NAMALWA (cell line): ENCODE measurements around the gene DENND1B.

Source experiments
- DNase-seq: peaks from one replicate; pipeline ENCODE4 v3.0.0-alpha.2; 2015; ENCODE audit warnings: low spot score

Gene DENND1B

DNA sequence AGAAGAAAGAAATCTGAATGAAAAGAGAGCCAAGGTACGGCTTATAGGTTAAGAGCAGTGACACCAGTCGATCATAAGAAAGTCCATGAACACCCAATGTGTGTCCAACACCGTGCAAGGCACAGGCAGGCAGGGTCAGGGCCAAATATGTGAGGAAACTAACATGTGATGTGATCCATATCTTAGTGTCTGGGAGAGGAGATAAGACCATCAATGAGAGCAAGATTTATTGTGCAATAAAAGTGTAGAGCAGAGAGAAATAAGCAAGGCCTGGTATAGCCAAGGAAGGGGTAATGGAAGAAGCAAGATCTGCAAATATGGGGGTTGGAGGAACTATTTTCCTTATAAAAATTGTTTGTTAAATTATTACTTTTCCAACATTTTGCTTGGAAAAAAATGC, 308.5 kb downstream of the DENND1B start:
- DNase-seq = no peak

DNA sequence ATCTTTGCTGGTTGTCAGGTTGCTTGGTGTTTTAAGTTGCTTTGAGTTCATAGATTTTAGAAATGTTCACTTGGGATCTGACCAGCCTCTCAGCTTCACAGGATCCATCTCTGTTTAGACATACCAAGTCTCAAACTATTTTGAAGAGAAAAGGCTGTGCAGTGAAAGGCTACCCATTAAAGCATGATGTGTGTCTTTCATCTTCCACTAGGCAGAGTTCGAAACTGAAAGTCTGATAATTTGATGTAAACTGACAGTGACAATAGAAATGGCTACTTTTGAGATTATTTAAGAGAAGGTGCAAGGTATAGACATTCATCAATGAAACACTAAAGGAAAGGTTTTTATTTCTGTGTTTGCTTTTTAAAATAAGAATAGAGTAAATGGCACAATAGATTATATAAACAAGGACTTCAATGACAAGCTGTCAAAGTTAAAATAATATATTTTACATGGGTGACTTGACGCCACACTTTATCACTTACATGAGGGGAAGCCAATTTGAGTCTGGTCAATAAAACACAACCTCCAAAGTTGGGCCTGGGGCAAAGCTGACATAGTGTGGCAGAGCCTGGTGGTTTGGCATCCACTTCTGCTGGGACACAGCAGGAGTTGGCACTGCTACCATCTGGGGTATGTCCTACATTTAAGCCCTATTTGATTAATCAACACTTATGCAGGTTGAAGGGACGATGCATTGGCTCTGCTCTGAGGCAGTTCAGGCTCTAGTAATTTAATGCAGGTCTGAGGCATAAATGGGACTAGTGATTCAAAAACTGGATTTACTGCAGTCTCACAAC, 309.6 kb downstream of the DENND1B start:
- no peak for DNase-seq

DNA sequence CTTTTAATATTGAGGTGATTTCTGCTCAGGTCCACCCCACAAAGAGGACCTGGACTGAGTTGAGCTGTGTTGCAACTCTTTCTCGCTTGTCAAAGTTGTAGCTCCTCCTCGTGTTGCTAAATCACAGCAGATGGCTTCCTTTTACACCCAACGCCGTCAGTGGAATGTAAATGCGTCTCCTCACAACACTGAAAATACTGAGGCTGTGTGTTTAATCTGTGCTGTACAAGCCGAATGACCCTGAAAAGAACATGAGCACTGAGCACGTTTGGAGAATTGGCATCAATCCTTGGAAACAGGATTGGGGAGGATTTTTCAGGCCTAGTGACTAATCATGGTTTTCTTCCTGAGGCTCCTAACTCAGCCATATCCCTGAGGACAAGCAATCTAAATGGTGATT, 311.2 kb downstream of the DENND1B start:
- no peak for DNase-seq

DNA sequence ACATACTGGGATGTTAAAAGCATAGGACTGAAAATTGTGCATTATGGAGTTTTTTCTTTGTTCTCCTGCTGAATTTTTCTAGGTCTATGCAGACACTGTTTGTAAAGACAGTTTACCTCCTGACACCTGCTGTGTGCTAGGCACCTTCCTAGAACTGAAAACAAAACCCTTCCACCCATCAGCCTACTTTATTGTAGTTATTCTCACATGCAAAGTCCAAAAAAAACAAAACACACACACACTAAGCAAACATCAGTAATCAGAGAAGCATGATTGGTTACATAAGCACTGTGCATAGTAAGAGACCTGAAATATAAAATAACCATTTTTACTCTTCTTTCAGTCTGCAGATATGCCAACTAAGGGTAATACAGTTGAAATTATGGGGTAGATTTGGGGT, 312.1 kb downstream of the DENND1B start:
- DNase-seq = no peak

DNA sequence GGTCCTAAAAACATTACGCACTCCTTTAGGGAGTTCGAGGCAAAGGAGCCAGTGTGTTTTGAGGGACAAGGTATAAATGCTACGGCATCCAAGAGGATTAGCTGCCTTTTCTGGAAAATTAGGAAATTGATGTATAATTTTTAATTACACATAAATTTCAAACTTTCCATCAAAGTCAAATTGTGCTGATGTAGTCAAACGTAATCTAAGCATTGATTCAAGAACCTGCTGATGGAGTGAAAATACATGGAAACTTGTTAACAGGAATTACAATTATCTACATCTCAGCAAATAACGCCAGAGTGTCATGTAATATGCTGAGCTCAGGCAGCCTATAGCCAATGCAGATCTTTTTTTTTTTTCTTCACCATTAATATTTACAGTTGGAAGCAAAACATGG, 312.7 kb downstream of the DENND1B start:
- DNase-seq = no peak
